ENCODE results near the gene NCR2.

NCR2 gene

DNA sequence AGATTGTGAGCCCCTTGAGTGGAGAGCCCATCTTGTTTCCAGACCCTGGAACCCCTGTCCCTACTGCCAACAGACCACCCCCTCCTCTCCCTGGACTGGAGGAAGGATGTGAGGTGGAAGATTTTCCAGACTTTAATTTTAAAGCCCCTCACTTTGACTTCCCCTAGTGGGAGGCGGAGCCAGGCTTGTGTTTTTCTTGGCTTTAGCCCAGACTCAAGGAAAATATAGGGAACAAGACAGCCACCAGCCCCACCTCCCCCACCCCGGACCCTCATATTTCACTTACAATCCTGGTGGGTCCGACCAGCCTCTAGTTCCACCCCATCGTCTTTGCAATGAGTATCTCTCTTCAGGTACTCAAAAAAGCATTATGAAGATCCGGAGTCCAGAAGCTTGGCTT is 40.8 kb downstream of the NCR2 start:
- no peak for TF ChIP-seq ZFX (IDR thresholded peaks at IDR 0.05)
- TF ChIP-seq, protein P1, sequence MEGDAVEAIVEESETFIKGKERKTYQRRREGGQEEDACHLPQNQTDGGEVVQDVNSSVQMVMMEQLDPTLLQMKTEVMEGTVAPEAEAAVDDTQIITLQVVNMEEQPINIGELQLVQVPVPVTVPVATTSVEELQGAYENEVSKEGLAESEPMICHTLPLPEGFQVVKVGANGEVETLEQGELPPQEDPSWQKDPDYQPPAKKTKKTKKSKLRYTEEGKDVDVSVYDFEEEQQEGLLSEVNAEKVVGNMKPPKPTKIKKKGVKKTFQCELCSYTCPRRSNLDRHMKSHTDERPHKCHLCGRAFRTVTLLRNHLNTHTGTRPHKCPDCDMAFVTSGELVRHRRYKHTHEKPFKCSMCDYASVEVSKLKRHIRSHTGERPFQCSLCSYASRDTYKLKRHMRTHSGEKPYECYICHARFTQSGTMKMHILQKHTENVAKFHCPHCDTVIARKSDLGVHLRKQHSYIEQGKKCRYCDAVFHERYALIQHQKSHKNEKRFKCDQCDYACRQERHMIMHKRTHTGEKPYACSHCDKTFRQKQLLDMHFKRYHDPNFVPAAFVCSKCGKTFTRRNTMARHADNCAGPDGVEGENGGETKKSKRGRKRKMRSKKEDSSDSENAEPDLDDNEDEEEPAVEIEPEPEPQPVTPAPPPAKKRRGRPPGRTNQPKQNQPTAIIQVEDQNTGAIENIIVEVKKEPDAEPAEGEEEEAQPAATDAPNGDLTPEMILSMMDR (conservative IDR thresholded peaks at IDR 0.05), result no peak
- H3K27ac ChIP-seq, result no peak overlapping the region

DNA sequence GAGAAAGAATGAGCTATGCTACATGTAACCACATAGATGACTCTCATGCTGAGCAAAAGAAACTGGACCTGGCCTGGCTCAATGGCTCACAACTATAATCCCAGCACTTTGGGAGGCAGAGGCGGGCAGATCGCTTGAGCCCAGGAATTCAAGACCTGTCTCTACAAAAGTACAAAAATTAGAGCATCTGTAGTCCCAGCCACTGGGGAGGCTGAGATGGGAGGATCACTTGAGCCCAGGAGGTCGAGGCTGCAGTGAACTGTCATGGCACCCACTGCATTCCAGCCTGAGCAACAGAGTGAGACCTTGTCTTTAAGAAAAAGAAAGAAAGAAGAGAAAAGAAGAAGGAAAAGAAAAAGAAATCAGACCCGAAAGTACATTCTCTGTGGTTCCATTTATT is 41.7 kb downstream of the NCR2 start:
- H3K27ac ChIP-seq, result no peak overlapping the region
- TF ChIP-seq, protein P1 (conservative IDR thresholded peaks at IDR 0.05), result no peak
- no peak for TF ChIP-seq ZFX (IDR thresholded peaks at IDR 0.05)

DNA sequence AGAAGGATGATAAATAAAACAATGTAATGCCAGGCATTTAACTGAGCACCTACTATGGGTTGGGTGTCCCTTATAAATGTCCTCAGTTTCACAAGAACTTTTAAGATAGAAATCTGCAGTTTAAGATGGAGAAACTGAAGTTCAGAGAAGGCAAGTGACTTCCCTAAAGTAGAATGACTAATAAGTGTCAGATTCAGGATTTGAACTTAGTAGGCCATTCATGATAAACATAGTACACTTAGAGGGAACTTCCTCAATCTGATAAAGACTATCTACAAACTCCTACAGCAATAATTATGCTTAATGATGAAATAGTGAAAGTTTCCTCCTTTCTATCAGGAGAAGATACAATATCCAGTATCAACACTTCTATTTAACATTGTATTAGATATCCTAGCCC is 43.9 kb downstream of the NCR2 start:
- no peak overlapping the region for H3K27ac ChIP-seq
- TF ChIP-seq, protein P1 (conservative IDR thresholded peaks at IDR 0.05), result no peak
- TF ChIP-seq ZFX (IDR thresholded peaks at IDR 0.05), result no peak

DNA sequence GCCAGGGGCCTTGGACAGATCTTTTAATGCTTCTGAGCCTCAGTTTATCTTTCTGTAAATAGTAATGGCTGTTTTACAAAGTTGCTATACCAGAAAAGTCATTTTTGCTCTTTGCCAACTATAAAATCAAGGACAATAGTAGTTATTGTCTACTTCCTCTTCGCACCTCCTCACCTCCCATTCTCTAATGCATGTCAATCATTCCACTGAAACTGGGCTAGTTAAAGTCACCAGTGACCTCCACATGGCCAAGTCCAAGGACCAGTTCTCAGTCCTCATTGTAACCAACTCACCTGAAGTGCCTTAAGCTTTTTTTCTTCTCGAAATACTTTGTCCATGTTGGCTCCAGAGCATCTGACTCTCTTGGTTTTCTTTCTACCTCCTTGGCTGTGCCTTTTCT is 51.2 kb downstream of the NCR2 start:
- H3K27ac ChIP-seq, result no peak overlapping the region
- TF ChIP-seq, protein P1 (conservative IDR thresholded peaks at IDR 0.05), result no peak

DNA sequence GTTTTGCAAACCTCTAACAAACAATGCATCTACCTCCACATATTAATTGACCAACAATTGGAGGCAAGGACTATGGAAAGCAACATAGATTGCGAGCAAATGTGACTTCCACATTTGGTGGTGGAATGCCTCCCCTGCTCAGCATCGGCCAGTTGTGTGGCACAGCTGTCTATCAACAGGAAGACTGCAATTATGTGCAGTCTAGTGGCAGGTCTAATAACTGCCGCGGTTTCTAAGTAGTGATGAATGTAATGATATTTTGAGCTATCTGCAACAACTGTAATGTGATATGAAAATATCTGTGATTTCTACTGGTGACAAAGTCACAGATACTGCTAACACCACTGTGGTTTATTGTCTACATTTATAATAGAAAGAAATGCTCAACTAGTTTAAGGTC is 56.8 kb downstream of the NCR2 start:
- TF ChIP-seq, protein P1 (conservative IDR thresholded peaks at IDR 0.05), result no peak
- no peak for TF ChIP-seq ZFX (IDR thresholded peaks at IDR 0.05)
- no peak overlapping the region for H3K27ac ChIP-seq

DNA sequence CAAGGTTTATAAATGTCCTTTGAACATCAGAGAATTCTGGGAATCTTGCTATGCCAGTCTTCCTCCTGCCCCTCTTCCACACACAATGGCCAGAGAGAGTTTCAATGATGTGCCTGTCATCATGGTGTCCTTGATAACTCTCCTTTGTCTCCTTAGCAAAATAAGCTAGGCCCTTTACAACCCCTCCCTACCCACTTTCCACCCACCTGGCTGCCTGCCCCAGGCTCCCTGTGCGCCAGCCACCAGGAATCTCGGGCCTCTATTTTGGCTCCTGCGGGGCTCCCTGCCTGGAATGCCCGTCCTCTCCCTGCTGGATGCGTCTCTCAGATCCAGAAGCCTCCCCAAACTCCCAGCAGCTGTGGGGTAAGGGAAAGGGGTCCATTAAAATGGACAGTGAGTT is 60.9 kb downstream of the NCR2 start:
- no peak overlapping the region for H3K27ac ChIP-seq
- TF ChIP-seq, protein P1 (conservative IDR thresholded peaks at IDR 0.05), result no peak
- no peak for TF ChIP-seq ZFX (IDR thresholded peaks at IDR 0.05)

DNA sequence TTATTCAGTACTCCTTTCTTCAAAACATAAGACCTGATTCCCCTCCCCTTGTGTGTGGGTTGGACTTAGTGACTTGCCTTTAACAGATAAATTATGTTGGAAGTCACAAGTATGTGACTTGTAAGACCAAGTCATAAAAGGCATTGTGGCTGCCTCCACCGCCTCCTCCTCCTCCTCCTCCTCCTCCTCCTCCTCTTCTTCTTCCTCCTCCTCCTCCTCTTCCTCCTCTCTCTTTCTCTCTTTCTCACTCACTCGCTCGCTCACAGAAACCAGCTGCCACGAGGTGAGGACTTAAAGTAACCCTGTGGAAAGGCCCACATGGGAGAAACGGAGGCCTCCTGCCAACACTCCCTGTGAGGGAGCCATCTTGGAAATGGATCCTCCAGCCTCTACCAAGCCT is 64.0 kb downstream of the NCR2 start:
- TF ChIP-seq ZFX (IDR thresholded peaks at IDR 0.05), result no peak
- TF ChIP-seq, protein P1 (conservative IDR thresholded peaks at IDR 0.05), result no peak
- no peak overlapping the region for H3K27ac ChIP-seq

All from C4-2B (cell line).